ENCODE results near the gene PAM.

PAM gene

DNA sequence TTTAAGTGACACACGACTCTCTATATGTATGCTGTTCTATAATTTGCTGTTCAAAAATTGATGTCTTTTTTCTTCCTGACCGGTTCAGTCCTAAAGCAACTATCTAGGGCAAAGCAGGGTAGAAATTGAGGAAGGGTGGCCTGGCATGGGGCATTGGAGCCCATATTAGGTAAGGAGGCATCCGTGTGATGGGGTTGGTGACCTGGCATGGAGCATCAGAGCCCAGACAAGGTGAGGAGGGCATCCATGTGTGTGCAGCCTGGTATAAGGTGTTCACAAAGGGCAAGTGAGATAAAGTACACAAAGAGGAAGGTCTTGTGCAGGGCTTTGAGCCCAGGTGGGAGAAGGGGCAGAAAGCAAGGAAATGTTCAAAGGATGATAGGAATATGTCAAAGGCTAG is 104.9 kb downstream of the PAM start:
- no peak for TF ChIP-seq CTCF (IDR thresholded peaks at IDR 0.05)
- no peak overlapping the region for H3K4me3 ChIP-seq
- no peak overlapping the region for H3K27ac ChIP-seq
- DNase-seq (ENCODE audit: low spot score) = no peak

GRCh38 chr5:102863058-102863457 is 108.0 kb downstream of the PAM start:
- H3K27ac ChIP-seq = peak overlapping the region in 1 of 2 donors; percentile 30
- H3K4me3 ChIP-seq = no peak overlapping the region
- DNase-seq (ENCODE audit: low spot score) = no peak
- no peak for TF ChIP-seq CTCF (IDR thresholded peaks at IDR 0.05)

DNA sequence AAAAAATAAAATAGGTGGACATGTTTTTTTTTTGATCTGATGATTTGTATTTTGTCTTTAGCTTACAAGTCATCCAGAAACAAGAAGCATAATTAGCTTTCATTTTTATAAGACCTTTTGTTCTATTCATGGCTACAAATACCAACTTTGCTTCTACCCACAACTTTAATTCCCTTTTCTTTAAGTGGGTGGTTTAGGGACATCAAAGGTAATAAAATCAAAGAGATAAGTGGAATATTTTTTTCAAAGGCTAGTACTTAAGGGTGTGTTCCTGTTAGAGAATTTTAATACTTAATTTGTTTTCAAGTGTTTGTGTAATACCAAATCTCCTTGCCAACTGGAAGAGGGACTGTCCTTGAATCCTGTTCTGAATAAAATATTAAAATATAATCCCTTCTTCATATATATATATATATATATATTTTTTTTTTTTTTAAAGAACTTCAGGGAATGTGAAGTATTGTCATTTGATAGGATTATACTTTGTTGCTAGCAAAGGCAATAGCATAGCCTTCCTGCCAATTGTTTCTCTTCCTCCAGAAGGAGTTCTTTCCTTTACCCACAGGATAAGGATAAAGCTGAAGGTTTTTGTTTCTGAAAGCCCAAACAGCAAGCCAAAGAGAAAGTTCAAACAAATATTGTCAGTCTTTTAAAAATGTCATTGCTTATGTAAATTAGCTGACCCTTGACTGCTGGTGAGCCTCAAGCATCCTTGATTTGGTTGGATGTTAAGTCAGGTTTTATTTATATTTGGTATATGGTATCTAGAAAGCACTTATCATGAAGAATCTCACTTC is 108.9 kb downstream of the PAM start:
- DNase-seq (ENCODE audit: low spot score) = no peak
- Histone ChIP-seq H3K4me3 (no peak overlapping the region), H3K27ac (peak overlapping the region; percentile 64 to 85)
- no peak for TF ChIP-seq CTCF (IDR thresholded peaks at IDR 0.05)

DNA sequence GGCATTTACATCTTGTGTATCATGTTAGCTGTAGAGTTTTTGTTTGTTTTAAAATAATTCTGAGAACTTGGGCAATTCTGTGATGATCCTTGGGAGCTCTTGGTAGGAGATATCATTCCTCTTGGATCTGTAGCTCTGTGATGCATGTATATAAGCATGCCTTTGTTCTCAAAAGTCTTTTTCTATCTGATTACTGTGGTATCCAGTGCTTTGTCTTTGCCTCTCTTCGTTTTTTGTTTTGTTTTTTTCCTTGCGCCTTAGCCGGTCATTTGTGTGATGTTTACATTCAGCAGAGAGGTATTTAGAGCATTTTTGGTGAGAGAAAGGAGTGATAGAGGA is 110.0 kb downstream of the PAM start:
- peak overlapping the region; percentile 88 for H3K4me3 ChIP-seq
- H3K27ac ChIP-seq = peak overlapping the region; percentile 85 to 94
- no peak for TF ChIP-seq CTCF (IDR thresholded peaks at IDR 0.05)
- no peak for DNase-seq (ENCODE audit: low spot score)

GRCh38 chr5:102865510-102866236 is 110.6 kb downstream of the PAM start:
- H3K27ac ChIP-seq = peak overlapping the region; percentile 85 to 94
- DNase-seq (ENCODE audit: low spot score) = peak; percentile 87
- H3K4me3 ChIP-seq = peak overlapping the region; percentile 88
- TF ChIP-seq CTCF (IDR thresholded peaks at IDR 0.05) = no peak

DNA sequence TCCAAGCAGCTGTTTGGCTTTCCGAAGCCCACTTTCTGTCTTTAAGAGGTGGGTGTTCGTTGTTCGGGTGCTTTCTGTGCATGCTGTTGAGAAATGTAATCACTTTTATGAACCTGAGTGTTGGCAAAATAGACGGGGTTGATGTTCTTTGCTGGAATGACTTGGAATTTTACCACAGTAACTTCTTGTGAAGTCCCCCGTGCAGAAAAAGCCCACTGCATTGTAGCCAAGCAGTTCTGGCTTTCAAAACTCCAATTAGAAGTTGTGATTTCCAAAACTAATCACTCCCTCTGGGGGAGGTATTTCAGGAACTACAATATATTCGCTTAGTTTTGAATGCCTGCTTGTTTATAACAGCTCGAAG is 111.1 kb downstream of the PAM start:
- no peak for TF ChIP-seq CTCF (IDR thresholded peaks at IDR 0.05)
- peak overlapping the region; percentile 85 to 94 for H3K27ac ChIP-seq

More for the DNA sequence above, 111.1 kb downstream of the PAM start:
- peak overlapping the region; percentile 88 for H3K4me3 ChIP-seq
- DNase-seq (ENCODE audit: low spot score) = no peak
